WTC11 (cell line): ENCODE measurements around the gene GABRG3. TPM values are rescaled to one million over a fixed set of nuclear protein-coding genes. Genes with fewer than 3 reads are reported as not detected.
A peak's percentile ranks its signal among the peaks of the same experiment; 100 is the strongest.

ENCODE experiments used
- ATAC-seq: fragments of 200-7000 bp; cut with Tn5 transposase; 2 replicates; pipeline ENCODE4 v1.10.0; 2021; ENCODE audit warnings: mild to moderate bottlenecking, moderate library complexity
- CTCF ChIA-PET: fragments of 300-600 bp; sonication (Branson Sonifier 250); formaldehyde crosslinking; loops from one replicate; lab custom pipeline; 2021; ENCODE audit warnings: antibody characterized with exemption; lab: Charles Lee
- POLR2A ChIA-PET: fragments of 350-600 bp; sonication (Branson Sonifier 250); formaldehyde crosslinking; loops from one replicate; lab custom pipeline; 2021; ENCODE audit warnings: antibody characterized with exemption; lab: Charles Lee
- DNase-seq: peaks from one replicate; pipeline ENCODE4 v3.0.0; 2021; ENCODE audit warnings: low spot score
- H3K27ac Mint-ChIP-seq: 2 replicates; pipeline ENCODE4 v1.8.0; 2021; ENCODE audit warnings: mixed read lengths
- H3K27me3 Mint-ChIP-seq: 2 replicates; pipeline ENCODE4 v1.8.0; 2021; ENCODE audit warnings: low read depth, mild to moderate bottlenecking, moderate library complexity, mixed read lengths
- H3K36me3 Mint-ChIP-seq: 2 replicates; pipeline ENCODE4 v1.8.0; 2021; ENCODE audit warnings: mixed read lengths
- H3K4me1 Mint-ChIP-seq: 2 replicates; pipeline ENCODE4 v1.8.0; 2022; ENCODE audit warnings: mixed read lengths
- H3K4me3 Mint-ChIP-seq: 2 replicates; pipeline ENCODE4 v1.8.0; 2021; ENCODE audit warnings: mild to moderate bottlenecking, moderate library complexity, mixed read lengths
- H3K9me3 Mint-ChIP-seq: 2 replicates; pipeline ENCODE4 v1.8.0; 2021; ENCODE audit warnings: mixed read lengths
- AR ChIP-seq: fragments of 250-450 bp; sonication (Bioruptor Pico); IDR thresholded peaks from 2 replicates; pipeline ENCODE4 v1.9.0; 2021; ENCODE audit warnings: mild to moderate bottlenecking
- ATF1 ChIP-seq: sonication (generic); formaldehyde crosslinking; IDR thresholded peaks from 2 replicates; pipeline ENCODE4 v1.8.1; 2023; ENCODE audit warnings: mild to moderate bottlenecking, moderate library complexity, missing genetic modification reagents
- ATF2 ChIP-seq: sonication (generic); formaldehyde crosslinking; IDR thresholded peaks from 2 replicates; pipeline ENCODE4 v1.8.1; 2022; ENCODE audit warnings: low read depth, missing genetic modification reagents, borderline replicate concordance
- CBFB ChIP-seq: sonication (generic); formaldehyde crosslinking; IDR thresholded peaks from 2 replicates; pipeline ENCODE4 v1.8.1; 2022; ENCODE audit warnings: mild to moderate bottlenecking, low read depth, missing genetic modification reagents
- CREB1 ChIP-seq: sonication (generic); formaldehyde crosslinking; IDR thresholded peaks from 2 replicates; pipeline ENCODE4 v1.8.0; 2023; ENCODE audit warnings: mild to moderate bottlenecking, missing genetic modification reagents
- CTCF ChIP-seq: fragments of 200-600 bp; IDR thresholded peaks from 2 replicates; pipeline ENCODE4 v1.8.0; 2022; ENCODE audit warnings: antibody characterized with exemption
- EMX1 ChIP-seq: fragments of 250-450 bp; sonication (Bioruptor Pico); IDR thresholded peaks from 2 replicates; pipeline ENCODE4 v1.8.0; 2021; ENCODE audit warnings: mild to moderate bottlenecking
- ETV6 ChIP-seq: sonication (generic); formaldehyde crosslinking; IDR thresholded peaks from 2 replicates; pipeline ENCODE4 v1.8.1; 2022; ENCODE audit warnings: mild to moderate bottlenecking, missing genetic modification reagents
- GABPB1 ChIP-seq: sonication (generic); formaldehyde crosslinking; IDR thresholded peaks from 2 replicates; pipeline ENCODE4 v1.8.1; 2023; ENCODE audit warnings: mild to moderate bottlenecking, missing genetic modification reagents
- HMGA2 ChIP-seq: fragments of 250-450 bp; sonication (Bioruptor Pico); IDR thresholded peaks from 2 replicates; pipeline ENCODE4 v1.4.0; 2021; ENCODE audit warnings: mild to moderate bottlenecking, moderate library complexity
- HMGXB4 ChIP-seq: sonication (generic); formaldehyde crosslinking; IDR thresholded peaks from 2 replicates; pipeline ENCODE4 v1.8.1; 2023; ENCODE audit warnings: mild to moderate bottlenecking, moderate library complexity, missing genetic modification reagents
- IRF2 ChIP-seq: sonication (generic); formaldehyde crosslinking; IDR thresholded peaks from 2 replicates; pipeline ENCODE4 v1.8.0; 2022; ENCODE audit warnings: low read depth, missing genetic modification reagents, borderline replicate concordance
- MYBL2 ChIP-seq: sonication (generic); formaldehyde crosslinking; IDR thresholded peaks from 2 replicates; pipeline ENCODE4 v1.8.1; 2023; ENCODE audit warnings: mild to moderate bottlenecking, moderate library complexity, missing genetic modification reagents
- NFATC4 ChIP-seq: fragments of 250-450 bp; sonication (Bioruptor Pico); IDR thresholded peaks from 2 replicates; pipeline ENCODE4 v1.9.0; 2021; ENCODE audit warnings: mild to moderate bottlenecking
- NFE2L1 ChIP-seq: sonication (generic); formaldehyde crosslinking; IDR thresholded peaks from 2 replicates; pipeline ENCODE4 v1.8.1; 2023; ENCODE audit warnings: missing genetic modification reagents
- NFYB ChIP-seq: sonication (generic); formaldehyde crosslinking; conservative IDR thresholded peaks from 2 replicates; pipeline ENCODE4 v1.8.0; 2022; ENCODE audit warnings: low read depth, missing genetic modification reagents
- NR1H2 ChIP-seq: sonication (generic); formaldehyde crosslinking; IDR thresholded peaks from 2 replicates; pipeline ENCODE4 v1.9.0; 2021; ENCODE audit warnings: mild to moderate bottlenecking, moderate library complexity, missing genetic modification reagents
- RELA ChIP-seq: sonication (generic); formaldehyde crosslinking; IDR thresholded peaks from 2 replicates; pipeline ENCODE4 v1.8.1; 2022; ENCODE audit warnings: missing genetic modification reagents, mild to moderate bottlenecking, borderline replicate concordance
- SMAD4 ChIP-seq: sonication (generic); formaldehyde crosslinking; IDR thresholded peaks from 2 replicates; pipeline ENCODE4 v1.8.0; 2022; ENCODE audit warnings: mild to moderate bottlenecking, missing genetic modification reagents
- TCF7 ChIP-seq: sonication (generic); formaldehyde crosslinking; IDR thresholded peaks from 2 replicates; pipeline ENCODE4 v1.8.0; 2022; ENCODE audit warnings: mild to moderate bottlenecking, low read depth, missing genetic modification reagents, moderate library complexity
- TEAD4 ChIP-seq: sonication (generic); formaldehyde crosslinking; IDR thresholded peaks from 2 replicates; pipeline ENCODE4 v1.8.0; 2022; ENCODE audit warnings: mild to moderate bottlenecking, missing genetic modification reagents
- TP53 ChIP-seq: sonication (generic); formaldehyde crosslinking; IDR thresholded peaks from 2 replicates; pipeline ENCODE4 v1.8.1; 2023; ENCODE audit warnings: mild to moderate bottlenecking, missing genetic modification reagents
- USF2 ChIP-seq: sonication (generic); formaldehyde crosslinking; IDR thresholded peaks from 2 replicates; pipeline ENCODE4 v1.8.1; 2023; ENCODE audit warnings: mild to moderate bottlenecking, missing genetic modification reagents, moderate library complexity
- ZNF423 ChIP-seq: fragments of 250-450 bp; sonication (Bioruptor Pico); IDR thresholded peaks from 2 replicates; pipeline ENCODE4 v2.1.2; 2022; ENCODE audit warnings: mild to moderate bottlenecking, moderate library complexity
- total RNA-seq: library from RNA; stranded (reverse); gene quantifications from 3 replicates; pipeline ENCODE4 v1.2.3, GENCODE V29; 2021

The GABRG3 gene
- total RNA-seq, 1 experiment from 2014 or later: 0.72 TPM

GRCh38 chr15:27268923-27269322 is 297.9 kb downstream of the GABRG3 start:
- Mint-ChIP-seq H3K4me1 (peaks cover 6% of the 10 kb centered on the region), H3K27ac (no peak overlapping the region), H3K4me3 (no peak overlapping the region), H3K9me3 (peaks cover 13% of the 10 kb centered on the region), H3K27me3 (no peaks in the 10 kb centered on the region), H3K36me3 (peaks cover 8% of the 10 kb centered on the region)
- TF ChIP-seq NFYB (CRISPR knock-in tag) (no peak), TEAD4 (CRISPR knock-in tag) (no peak), AR (CRISPR knock-in tag) (no peak), ZNF423 (CRISPR knock-in tag) (no peak), SMAD4 (no peak), TCF7 (CRISPR knock-in tag) (no peak)
- no peak for ATAC-seq
- DNase-seq: no peak
- CTCF ChIA-PET: no interaction called here
- POLR2A ChIA-PET: no interaction called here

GRCh38 chr15:27271258-27271657 is 300.3 kb downstream of the GABRG3 start:
- Mint-ChIP-seq H3K36me3 (peaks cover 7% of the 10 kb centered on the region), H3K4me1 (peaks cover 19% of the 10 kb centered on the region), H3K9me3 (peaks cover 19% of the 10 kb centered on the region), H3K27ac (no peak overlapping the region), H3K27me3 (no peaks in the 10 kb centered on the region), H3K4me3 (no peak overlapping the region)
- POLR2A ChIA-PET: no interaction called here
- TF ChIP-seq CBFB (CRISPR knock-in tag): no peak
- ATAC-seq (peak; percentile 89), DNase-seq (peak; percentile 41)
- CTCF ChIA-PET: no interaction called here

- Mint-ChIP-seq H3K9me3 (peaks cover 11% of the 10 kb centered on the region), H3K27ac (no peak overlapping the region), H3K36me3 (no peaks in the 10 kb centered on the region), H3K4me3 (no peak overlapping the region), H3K27me3 (no peaks in the 10 kb centered on the region), H3K4me1 (peaks cover 19% of the 10 kb centered on the region)
- TF ChIP-seq ETV6 (CRISPR knock-in tag) (no peak), CREB1 (CRISPR knock-in tag) (no peak), TP53 (CRISPR knock-in tag) (no peak), ATF2 (no peak), EMX1 (CRISPR knock-in tag) (no peak), NFE2L1 (CRISPR knock-in tag) (no peak), TEAD4 (CRISPR knock-in tag) (no peak), MYBL2 (CRISPR knock-in tag) (no peak), NR1H2 (no peak), SMAD4 (no peak)
- DNase-seq (no peak), ATAC-seq (no peak)
- POLR2A ChIA-PET: no interaction called here
- CTCF ChIA-PET: no interaction called here
Observed at GRCh38 chr15:27272427-27272826, 301.4 kb downstream of the GABRG3 start.

GRCh38 chr15:27273506-27273905 is 302.5 kb downstream of the GABRG3 start:
- Mint-ChIP-seq H3K4me3 (no peak overlapping the region), H3K27me3 (no peaks in the 10 kb centered on the region), H3K9me3 (peaks cover 11% of the 10 kb centered on the region), H3K4me1 (peaks cover 19% of the 10 kb centered on the region), H3K27ac (no peak overlapping the region), H3K36me3 (no peaks in the 10 kb centered on the region)
- CTCF ChIA-PET: no interaction called here
- no peak for ATAC-seq
- no peak for DNase-seq
- POLR2A ChIA-PET: interaction anchor here (0.6 kb wide), 1 partner anchor 305 kb away, joined by 3 read pairs; no protein-coding TSS in a partner anchor
- TF ChIP-seq GABPB1 (CRISPR knock-in tag): no peak
- TF ChIP-seq RELA (CRISPR knock-in tag): no peak
- no peak for TF ChIP-seq ATF1 (CRISPR knock-in tag)
- no peak for TF ChIP-seq HMGA2
- TF ChIP-seq TP53 (CRISPR knock-in tag): no peak
- TF ChIP-seq CTCF: no peak
- TF ChIP-seq HMGXB4: no peak
- TF ChIP-seq NFATC4: no peak
- TF ChIP-seq TCF7 (CRISPR knock-in tag): no peak
- TF ChIP-seq USF2 (CRISPR knock-in tag): no peak
- TF ChIP-seq IRF2: no peak
